Measurements from ENCODE around the gene PPCDC.

DNA sequence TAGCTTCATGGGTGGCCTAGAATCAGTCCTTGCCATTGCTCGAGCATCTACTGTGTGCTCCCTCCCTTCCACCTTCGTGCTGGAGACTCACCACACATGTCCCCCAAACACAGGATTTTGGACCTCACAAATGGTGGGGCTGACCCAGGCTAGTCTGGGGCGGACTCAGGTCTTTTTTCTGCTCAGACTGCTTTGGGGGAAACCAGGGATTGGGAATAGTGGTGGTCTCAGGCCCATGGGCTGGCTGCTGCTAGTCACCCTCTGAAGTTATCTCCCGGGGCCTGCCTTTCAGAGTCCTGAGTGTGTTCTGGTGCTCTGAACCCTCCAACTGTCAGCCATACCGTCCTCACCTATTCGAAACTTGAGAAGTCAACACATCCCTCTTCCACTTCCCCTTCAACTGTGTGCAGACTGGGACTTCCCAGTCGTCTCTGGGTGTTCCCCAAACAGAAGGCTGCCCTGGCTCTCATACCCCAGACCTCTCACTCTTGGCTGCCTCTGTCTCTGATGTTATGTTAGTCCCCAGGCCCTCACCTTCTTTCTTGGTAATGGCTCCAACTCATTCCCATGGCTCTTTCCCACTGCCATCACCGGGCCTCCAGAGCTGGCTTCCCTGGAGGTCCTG is 46.0 kb downstream of the PPCDC start:
- TF ChIP-seq, protein P1, sequence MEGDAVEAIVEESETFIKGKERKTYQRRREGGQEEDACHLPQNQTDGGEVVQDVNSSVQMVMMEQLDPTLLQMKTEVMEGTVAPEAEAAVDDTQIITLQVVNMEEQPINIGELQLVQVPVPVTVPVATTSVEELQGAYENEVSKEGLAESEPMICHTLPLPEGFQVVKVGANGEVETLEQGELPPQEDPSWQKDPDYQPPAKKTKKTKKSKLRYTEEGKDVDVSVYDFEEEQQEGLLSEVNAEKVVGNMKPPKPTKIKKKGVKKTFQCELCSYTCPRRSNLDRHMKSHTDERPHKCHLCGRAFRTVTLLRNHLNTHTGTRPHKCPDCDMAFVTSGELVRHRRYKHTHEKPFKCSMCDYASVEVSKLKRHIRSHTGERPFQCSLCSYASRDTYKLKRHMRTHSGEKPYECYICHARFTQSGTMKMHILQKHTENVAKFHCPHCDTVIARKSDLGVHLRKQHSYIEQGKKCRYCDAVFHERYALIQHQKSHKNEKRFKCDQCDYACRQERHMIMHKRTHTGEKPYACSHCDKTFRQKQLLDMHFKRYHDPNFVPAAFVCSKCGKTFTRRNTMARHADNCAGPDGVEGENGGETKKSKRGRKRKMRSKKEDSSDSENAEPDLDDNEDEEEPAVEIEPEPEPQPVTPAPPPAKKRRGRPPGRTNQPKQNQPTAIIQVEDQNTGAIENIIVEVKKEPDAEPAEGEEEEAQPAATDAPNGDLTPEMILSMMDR (conservative IDR thresholded peaks at IDR 0.05 in 1 of 2, IDR thresholded peaks at IDR 0.05 in 1 of 2; ENCODE audit: extremely low read depth in 1 of 2, insufficient read depth in 1 of 2, low read depth in 1 of 2, low read length in 2 of 2) = no peak
- TF ChIP-seq EZH2 (IDR thresholded peaks at IDR 0.05; ENCODE audit: borderline replicate concordance, low read length) = no peak

All from mammary epithelial cell (primary cell).